DND-41 (cell line): ENCODE measurements around the gene CACNA2D3.

Experiments
- ATAC-seq: fragments of 200-7000 bp; cut with Tn5 transposase; 3 replicates; pipeline ENCODE4 v1.9.1; 2021; ENCODE audit warnings: low read depth; ENCODE audit not compliant: insufficient read depth
- DNase-seq: peaks from one replicate; pipeline ENCODE4 v3.0.0-alpha.2; 2020
- H2AFZ ChIP-seq: 2 replicates; pipeline ENCODE4 v1.6.0; 2012; ENCODE audit warnings: low read depth, low read length
- H3K27ac ChIP-seq: 2 replicates; pipeline ENCODE4 v1.5.1; 2012; ENCODE audit warnings: low read length, inconsistent platforms
- H3K27me3 ChIP-seq: fragments of 200-600 bp; sonication (generic); 2 replicates; pipeline ENCODE4 v1.6.0; 2012; ENCODE audit warnings: low read length, mild to moderate bottlenecking, inconsistent platforms; ENCODE audit not compliant: insufficient read depth, poor library complexity
- H3K36me3 ChIP-seq: 2 replicates; pipeline ENCODE4 v1.5.1; 2012; ENCODE audit warnings: low read length, inconsistent platforms; ENCODE audit not compliant: insufficient read depth
- H3K4me1 ChIP-seq: 2 replicates; pipeline ENCODE4 v1.5.1; 2012; ENCODE audit warnings: mild to moderate bottlenecking, low read length; ENCODE audit not compliant: insufficient read depth
- H3K4me2 ChIP-seq: 2 replicates; pipeline ENCODE4 v1.6.0; 2012; ENCODE audit warnings: mild to moderate bottlenecking, moderate library complexity, low read length, inconsistent platforms; ENCODE audit not compliant: insufficient read depth
- H3K4me3 ChIP-seq, 2 experiments: fragments of 200-600 bp in 1 of 2; shearing (Covaris generic) in 1 of 2; 2 replicates each; pipeline ENCODE4 v1.5.1; 2012 to 2016; ENCODE audit warnings: inconsistent platforms in 2 of 2, low read length in 2 of 2, mild to moderate bottlenecking in 2 of 2, low read depth in 1 of 2, moderate library complexity in 1 of 2
- H3K79me2 ChIP-seq: 2 replicates; pipeline ENCODE4 v1.6.0; 2012; ENCODE audit warnings: low read length, inconsistent platforms; ENCODE audit not compliant: insufficient read depth
- H3K9ac ChIP-seq: 2 replicates; pipeline ENCODE4 v1.6.0; 2012; ENCODE audit warnings: low read depth, mild to moderate bottlenecking, inconsistent platforms, low read length, moderate library complexity
- H3K9me3 ChIP-seq: 2 replicates; pipeline ENCODE4 v1.5.1; 2012; ENCODE audit warnings: low read length, moderate library complexity, mild to moderate bottlenecking, inconsistent platforms; ENCODE audit not compliant: insufficient read depth, severe bottlenecking
- H4K20me1 ChIP-seq: 2 replicates; pipeline ENCODE4 v1.6.0; 2012; ENCODE audit warnings: low read length; ENCODE audit not compliant: insufficient read depth
- CTCF ChIP-seq: IDR thresholded peaks from 2 replicates; pipeline ENCODE4 v1.5.1; 2012; ENCODE audit warnings: borderline replicate concordance, low read length, moderate library complexity, mild to moderate bottlenecking; ENCODE audit not compliant: poor library complexity, severe bottlenecking; ENCODE audit errors: extremely low read depth
- EZH2 ChIP-seq: IDR thresholded peaks from 3 replicates; pipeline ENCODE4 v1.6.1; 2012; ENCODE audit warnings: borderline replicate concordance, low read depth, mild to moderate bottlenecking, moderate library complexity, low read length, inconsistent platforms; ENCODE audit not compliant: severe bottlenecking

CACNA2D3 gene

GRCh38 chr3:54305409-54306099, 183.2 kb downstream of the CACNA2D3 start:
- no peak for ATAC-seq
- Histone ChIP-seq H3K4me3 (no peak overlapping the region), H3K27me3 (no peaks in the 10 kb centered on the region), H3K4me1 (no peaks in the 10 kb centered on the region), H2AFZ (no peak overlapping the region), H3K36me3 (no peaks in the 10 kb centered on the region), H3K27ac (no peak overlapping the region), H3K79me2 (no peaks in the 10 kb centered on the region), H3K4me2 (no peak overlapping the region), H4K20me1 (no peaks in the 10 kb centered on the region), H3K9ac (no peak overlapping the region), H3K9me3 (no peaks in the 10 kb centered on the region)
- no peak for DNase-seq
- TF ChIP-seq EZH2 (no peak), CTCF (no peak)

GRCh38 chr3:54307566-54308180, 185.3 kb downstream of the CACNA2D3 start:
- no peak overlapping the region for H3K4me2 ChIP-seq
- no peaks in the 10 kb centered on the region for H3K9me3 ChIP-seq
- no peak for TF ChIP-seq CTCF
- no peak for TF ChIP-seq EZH2
- no peaks in the 10 kb centered on the region for H3K27me3 ChIP-seq
- ATAC-seq (no peak), DNase-seq (no peak)
- H3K36me3 ChIP-seq: no peaks in the 10 kb centered on the region
- no peaks in the 10 kb centered on the region for H4K20me1 ChIP-seq
- no peak overlapping the region for H3K9ac ChIP-seq
- no peaks in the 10 kb centered on the region for H3K4me1 ChIP-seq
- no peaks in the 10 kb centered on the region for H3K79me2 ChIP-seq
- no peak overlapping the region for H3K4me3 ChIP-seq
- no peak overlapping the region for H2AFZ ChIP-seq
- no peak overlapping the region for H3K27ac ChIP-seq

- H3K79me2 ChIP-seq: no peaks in the 10 kb centered on the region
- no peak overlapping the region for H3K4me3 ChIP-seq
- H3K27me3 ChIP-seq: no peaks in the 10 kb centered on the region
- no peaks in the 10 kb centered on the region for H3K9me3 ChIP-seq
- no peak overlapping the region for H3K27ac ChIP-seq
- TF ChIP-seq EZH2: no peak
- no peak for TF ChIP-seq CTCF
- no peak overlapping the region for H3K4me2 ChIP-seq
- H3K4me1 ChIP-seq: no peaks in the 10 kb centered on the region
- no peaks in the 10 kb centered on the region for H3K36me3 ChIP-seq
- no peaks in the 10 kb centered on the region for H4K20me1 ChIP-seq
- no peak for ATAC-seq
- no peak overlapping the region for H3K9ac ChIP-seq
- DNase-seq: no peak
- H2AFZ ChIP-seq: no peak overlapping the region
Measured at GRCh38 chr3:54309601-54310000, 187.2 kb downstream of the CACNA2D3 start.
